Measurements from ENCODE around the gene CATSPERB. TPM values are rescaled to one million over a fixed set of nuclear protein-coding genes. Genes with fewer than 3 reads are reported as not detected.
"Not testable (repeated sequence)": the region's sequence is repeated elsewhere in the genome, so short reads cannot be mapped to it uniquely, and the experiment has no call there.

The CATSPERB gene
- total RNA-seq, 1 experiment from 2014 or later, result not detected

DNA sequence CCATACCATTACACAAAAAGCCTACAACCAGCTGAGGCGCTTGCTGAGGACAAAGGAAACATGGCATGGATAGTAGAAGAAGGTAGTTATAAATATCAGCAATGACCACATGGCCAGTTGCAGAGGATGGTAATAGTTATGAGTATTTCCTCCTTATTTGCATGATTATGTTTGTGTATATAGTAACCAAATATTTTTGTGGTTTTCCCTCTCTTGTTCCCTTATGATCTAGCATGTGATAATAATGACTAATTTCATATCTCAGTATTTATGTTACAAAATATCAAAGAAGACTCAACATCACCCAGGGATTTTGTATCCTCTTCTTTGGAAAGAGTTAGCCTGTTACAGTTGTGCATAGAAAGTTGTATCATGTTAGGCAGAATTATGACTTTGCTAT, 13.5 kb upstream of the CATSPERB start:
- DNase-seq, result no peak
- Histone ChIP-seq H3K4me1 (no peaks in the 10 kb centered on the region), H3K36me3 (no peaks in the 10 kb centered on the region), H3K27me3 (no peaks in the 10 kb centered on the region; the same call in 1 of the 2 replicates), H3K9me3 (replicated peaks) (no peaks in the 10 kb centered on the region), H3K4me3 (no peak overlapping the region), H3K27ac (no peak overlapping the region)

DNA sequence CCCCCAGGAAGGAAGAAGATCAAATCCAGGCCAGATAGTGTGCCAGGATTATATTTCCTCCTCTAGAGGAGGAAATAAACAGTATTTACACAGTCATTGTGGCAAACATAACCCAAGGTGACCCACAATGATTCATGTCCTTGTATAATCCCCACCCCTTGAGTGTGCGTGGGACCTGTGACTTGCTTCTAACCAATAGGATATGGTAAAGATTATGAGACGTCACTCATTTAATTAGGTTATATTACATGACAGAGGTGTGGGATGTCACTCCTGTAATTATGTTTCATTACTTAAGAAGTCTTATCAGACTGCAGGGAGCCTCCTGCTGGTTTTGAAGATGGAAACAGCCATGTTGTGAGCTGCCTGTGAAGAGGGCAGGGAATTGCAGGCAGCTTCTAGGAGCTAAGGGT, 12.2 kb upstream of the CATSPERB start:
- Histone ChIP-seq H3K27me3 (no peaks in the 10 kb centered on the region; the same call in 1 of the 2 replicates), H3K4me1 (no peaks in the 10 kb centered on the region), H3K4me3 (no peak overlapping the region), H3K36me3 (no peaks in the 10 kb centered on the region), H3K9me3 (replicated peaks) (no peaks in the 10 kb centered on the region), H3K27ac (no peak overlapping the region)
- DNase-seq, result no peak

- no peak for DNase-seq
- Histone ChIP-seq H3K4me3 (no peak overlapping the region), H3K9me3 (replicated peaks) (no peaks in the 10 kb centered on the region), H3K4me1 (no peaks in the 10 kb centered on the region), H3K27me3 (no peaks in the 10 kb centered on the region; the same call in 1 of the 2 replicates), H3K27ac (no peak overlapping the region), H3K36me3 (no peaks in the 10 kb centered on the region)
Measured at GRCh38 chr14:91743305-91743653, 11.4 kb upstream of the CATSPERB start.

DNA sequence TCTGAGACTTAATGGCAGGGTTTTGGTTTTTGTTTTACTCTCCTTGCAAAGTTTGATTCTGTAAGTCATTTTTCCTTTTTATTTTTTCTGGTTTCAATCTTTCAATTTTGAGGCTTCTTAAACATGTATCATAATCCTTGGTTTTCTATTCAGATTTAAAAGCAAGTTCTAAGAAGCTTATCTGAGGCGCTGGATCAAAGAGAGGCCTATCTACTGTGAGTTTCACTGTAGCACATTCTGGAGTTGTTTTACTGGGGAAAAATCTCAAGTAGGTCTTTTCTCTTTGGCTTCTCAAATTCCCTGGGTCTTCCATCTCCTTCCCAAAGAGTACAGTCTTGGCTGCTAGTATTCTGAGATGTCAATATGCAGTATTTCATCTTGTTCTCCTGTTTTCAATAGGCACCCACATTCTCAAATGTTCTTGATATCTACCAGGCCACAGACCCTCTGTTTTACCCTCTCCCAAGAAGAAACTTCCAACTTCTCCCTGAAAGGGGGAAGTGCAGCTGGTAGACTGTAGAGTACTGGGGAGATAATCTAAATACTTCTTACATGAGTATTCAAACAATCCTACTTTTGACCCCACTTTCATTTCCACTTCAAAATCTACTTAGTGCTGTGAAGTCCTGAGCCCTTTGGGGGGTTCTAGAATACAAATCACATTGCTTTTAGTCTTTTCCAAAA, 10.9 kb upstream of the CATSPERB start:
- Histone ChIP-seq H3K4me3 (no peak overlapping the region), H3K27me3 (no peaks in the 10 kb centered on the region; the same call in 1 of the 2 replicates), H3K27ac (no peak overlapping the region), H3K4me1 (no peaks in the 10 kb centered on the region), H3K36me3 (no peaks in the 10 kb centered on the region), H3K9me3 (replicated peaks) (no peaks in the 10 kb centered on the region)
- no peak for DNase-seq

DNA sequence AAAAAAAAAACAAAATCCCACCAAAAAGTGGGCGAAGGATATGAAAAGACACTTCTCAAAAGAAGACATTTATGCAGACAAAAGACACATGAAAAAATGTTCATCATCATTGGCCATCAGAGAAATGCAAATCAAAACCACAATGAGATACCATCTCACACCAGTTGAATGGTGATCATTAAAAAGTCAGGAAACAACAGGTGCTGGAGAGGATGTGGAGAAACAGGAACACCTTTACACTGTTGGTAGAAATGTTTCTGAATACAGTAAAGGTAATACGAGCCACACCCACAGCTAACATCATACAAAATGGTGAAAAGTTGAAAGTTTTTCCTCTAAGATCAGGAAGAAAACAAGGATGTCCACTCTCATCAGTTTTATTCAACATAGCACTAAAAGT, 8.0 kb upstream of the CATSPERB start:
- DNase-seq; H3K4me3 ChIP-seq; H3K4me1 ChIP-seq; H3K27me3 ChIP-seq; H3K36me3 ChIP-seq; H3K27ac ChIP-seq; H3K9me3 ChIP-seq (replicated peaks): not testable (repeated sequence)

- no peaks in the 10 kb centered on the region for H3K36me3 ChIP-seq
Measured at GRCh38 chr14:91737619-91738018, 5.7 kb upstream of the CATSPERB start.

GRCh38 chr14:91732859-91733477, 1.1 kb upstream of the CATSPERB start:
- no peaks in the 10 kb centered on the region for H3K9me3 ChIP-seq (replicated peaks)
- no peak overlapping the region for H3K27ac ChIP-seq
- no peak overlapping the region for H3K4me3 ChIP-seq
- no peak for DNase-seq
- no peaks in the 10 kb centered on the region for H3K4me1 ChIP-seq
- H3K27me3 ChIP-seq, result no peaks in the 10 kb centered on the region
- no peaks in the 10 kb centered on the region for H3K36me3 ChIP-seq

More at GRCh38 chr14:91737619-91738018, 5.7 kb upstream of the CATSPERB start:
- H3K27ac ChIP-seq, result no peak overlapping the region
- no peak for DNase-seq
- no peaks in the 10 kb centered on the region; the same call in 1 of the 2 replicates for H3K27me3 ChIP-seq
- no peak overlapping the region for H3K4me3 ChIP-seq
- no peaks in the 10 kb centered on the region for H3K9me3 ChIP-seq (replicated peaks)
- no peaks in the 10 kb centered on the region for H3K4me1 ChIP-seq

- Histone ChIP-seq H3K4me1 (no peaks in the 10 kb centered on the region), H3K9me3 (replicated peaks) (no peaks in the 10 kb centered on the region)
- DNase-seq, result no peak
Measured at GRCh38 chr14:91732439-91732838, 553 bp upstream of the CATSPERB start.

DNA sequence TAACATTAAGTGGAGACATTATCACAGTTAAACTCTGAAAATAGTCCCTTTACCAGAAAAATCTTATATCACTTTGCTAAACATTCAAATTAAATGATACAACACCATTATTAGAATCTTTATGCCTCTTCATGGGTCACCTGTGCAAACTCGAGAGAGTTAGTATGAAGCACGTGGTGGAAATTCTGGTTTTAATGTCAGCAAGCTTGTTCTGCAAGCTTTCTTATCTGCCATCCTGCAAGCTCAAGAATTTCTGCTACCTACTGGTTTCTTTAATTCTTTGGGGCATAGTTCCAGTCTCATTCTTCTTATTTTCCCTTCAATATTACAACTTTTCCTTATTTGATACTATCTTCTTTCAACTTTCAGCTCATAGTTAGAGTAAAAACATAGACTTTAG, 868 bp downstream of the CATSPERB start:
- Histone ChIP-seq H3K9me3 (replicated peaks) (no peaks in the 10 kb centered on the region), H3K36me3 (no peaks in the 10 kb centered on the region)
- no peak for DNase-seq

More at GRCh38 chr14:91732439-91732838, 553 bp upstream of the CATSPERB start:
- no peaks in the 10 kb centered on the region for H3K36me3 ChIP-seq
- H3K27ac ChIP-seq, result no peak overlapping the region
- H3K27me3 ChIP-seq, result no peaks in the 10 kb centered on the region
- no peak overlapping the region for H3K4me3 ChIP-seq

GRCh38 chr14:91729756-91730155, 2.1 kb downstream of the CATSPERB start:
- Histone ChIP-seq H3K9me3 (replicated peaks) (no peaks in the 10 kb centered on the region), H3K27me3 (no peaks in the 10 kb centered on the region), H3K27ac (no peak overlapping the region), H3K4me1 (no peaks in the 10 kb centered on the region), H3K36me3 (no peaks in the 10 kb centered on the region), H3K4me3 (no peak overlapping the region)
- no peak for DNase-seq

More for the DNA sequence above, 868 bp downstream of the CATSPERB start:
- no peaks in the 10 kb centered on the region for H3K4me1 ChIP-seq
- no peak overlapping the region for H3K27ac ChIP-seq
- no peaks in the 10 kb centered on the region for H3K27me3 ChIP-seq
- no peak overlapping the region for H3K4me3 ChIP-seq

GRCh38 chr14:91728616-91729183, 3.2 kb downstream of the CATSPERB start:
- Histone ChIP-seq H3K27me3 (no peaks in the 10 kb centered on the region), H3K36me3 (no peaks in the 10 kb centered on the region), H3K27ac (no peak overlapping the region), H3K9me3 (replicated peaks) (no peaks in the 10 kb centered on the region), H3K4me3 (no peak overlapping the region), H3K4me1 (no peaks in the 10 kb centered on the region)
- no peak for DNase-seq

DNA sequence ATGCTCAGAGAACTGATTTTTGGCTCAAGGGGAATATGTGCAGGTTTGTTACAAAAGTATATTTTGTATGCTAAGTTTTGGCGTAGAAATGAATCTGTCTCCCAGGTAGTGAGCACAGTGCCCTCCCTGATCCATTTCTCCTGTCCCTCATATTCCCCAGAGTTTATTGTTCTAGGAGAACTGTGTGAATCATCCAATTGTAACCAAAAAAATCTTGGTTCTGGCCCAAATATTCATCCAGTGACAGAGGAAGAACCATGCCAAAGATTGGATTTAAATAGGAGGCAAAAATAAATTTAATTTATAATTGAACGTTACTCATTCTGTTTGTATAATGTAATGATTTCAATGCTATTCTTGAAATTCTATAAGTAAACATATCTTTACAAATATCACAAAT, 4.8 kb downstream of the CATSPERB start:
- no peaks in the 10 kb centered on the region for H3K9me3 ChIP-seq (replicated peaks)
- H3K4me1 ChIP-seq, result no peaks in the 10 kb centered on the region
- H3K27ac ChIP-seq, result no peak overlapping the region
- no peak overlapping the region for H3K4me3 ChIP-seq
- H3K27me3 ChIP-seq, result no peaks in the 10 kb centered on the region
- no peaks in the 10 kb centered on the region for H3K36me3 ChIP-seq
- no peak for DNase-seq

DNA sequence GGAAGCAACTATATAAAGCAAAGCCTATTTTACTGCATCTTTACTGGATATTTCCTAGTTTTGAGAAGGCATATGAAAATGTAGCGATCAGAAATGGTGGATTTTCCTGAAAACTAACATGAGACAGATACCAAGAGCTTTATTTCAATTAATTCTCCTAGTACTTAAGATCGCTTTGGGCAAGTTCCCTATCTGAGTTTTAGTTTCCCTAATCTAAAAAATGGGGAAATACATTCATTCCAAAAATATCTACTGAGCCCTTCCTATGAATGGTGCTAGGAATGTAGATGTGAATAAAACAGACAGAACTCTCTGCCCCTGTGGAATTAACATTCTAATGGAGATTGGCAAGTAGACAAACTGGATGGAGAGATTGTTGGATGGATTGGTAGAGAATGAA, 8.4 kb downstream of the CATSPERB start:
- H3K9me3 ChIP-seq (replicated peaks), result no peaks in the 10 kb centered on the region
- H3K27ac ChIP-seq, result no peak overlapping the region
- H3K27me3 ChIP-seq, result no peaks in the 10 kb centered on the region
- no peak overlapping the region for H3K4me3 ChIP-seq
- H3K4me1 ChIP-seq, result no peaks in the 10 kb centered on the region
- DNase-seq, result no peak
- H3K36me3 ChIP-seq, result no peaks in the 10 kb centered on the region

GRCh38 chr14:91722386-91722785, 9.5 kb downstream of the CATSPERB start:
- Histone ChIP-seq H3K27ac (no peak overlapping the region), H3K4me3 (no peak overlapping the region), H3K9me3 (replicated peaks) (no peaks in the 10 kb centered on the region), H3K36me3 (no peaks in the 10 kb centered on the region), H3K27me3 (no peaks in the 10 kb centered on the region), H3K4me1 (no peaks in the 10 kb centered on the region)
- no peak for DNase-seq

DNA sequence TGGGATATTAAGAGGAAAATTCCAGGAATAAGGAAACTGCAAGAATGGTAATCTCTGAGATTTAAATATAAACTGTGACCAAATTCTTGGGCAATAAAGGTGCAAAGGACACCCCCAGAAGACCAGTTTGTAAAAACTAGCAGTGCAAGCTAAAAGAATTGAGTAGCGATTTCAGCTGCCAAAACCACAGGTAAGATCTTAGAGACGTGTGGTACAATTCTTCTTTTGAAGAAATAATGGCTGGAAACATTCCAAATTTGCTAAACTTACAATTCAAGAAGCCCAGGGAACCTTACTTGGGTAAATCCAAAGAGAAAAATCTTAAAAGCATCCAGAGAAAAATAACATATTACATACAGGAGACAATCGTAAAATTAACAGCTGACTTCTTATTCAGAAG, 12.0 kb downstream of the CATSPERB start:
- no peak for DNase-seq
- H3K36me3 ChIP-seq, result no peaks in the 10 kb centered on the region
- H3K27me3 ChIP-seq, result no peaks in the 10 kb centered on the region

More for the DNA sequence above, 12.0 kb downstream of the CATSPERB start:
- Histone ChIP-seq H3K27ac (no peak overlapping the region), H3K4me3 (no peak overlapping the region), H3K9me3 (replicated peaks) (no peaks in the 10 kb centered on the region), H3K4me1 (no peaks in the 10 kb centered on the region)
